Erythroblast (primary cell): ENCODE data around the gene TRMT10B.
A peak's percentile ranks its signal among the peaks of the same experiment; 100 is the strongest.

Source experiments
- DNase-seq, 2 experiments: peaks; one replicate each; lab custom pipeline; 2025; lab: John Stamatoyannopoulos, UW
- GATA1 ChIP-seq: IDR thresholded peaks from 2 replicates; pipeline ENCODE4 v1.6.1; 2011; ENCODE audit warnings: low read depth, mild to moderate bottlenecking, control low read depth, low read length, moderate library complexity
- POLR2A ChIP-seq: IDR thresholded peaks from 2 replicates; pipeline ENCODE4 v1.6.1; 2011; ENCODE audit warnings: mild to moderate bottlenecking, low read length

TRMT10B gene, protein sequence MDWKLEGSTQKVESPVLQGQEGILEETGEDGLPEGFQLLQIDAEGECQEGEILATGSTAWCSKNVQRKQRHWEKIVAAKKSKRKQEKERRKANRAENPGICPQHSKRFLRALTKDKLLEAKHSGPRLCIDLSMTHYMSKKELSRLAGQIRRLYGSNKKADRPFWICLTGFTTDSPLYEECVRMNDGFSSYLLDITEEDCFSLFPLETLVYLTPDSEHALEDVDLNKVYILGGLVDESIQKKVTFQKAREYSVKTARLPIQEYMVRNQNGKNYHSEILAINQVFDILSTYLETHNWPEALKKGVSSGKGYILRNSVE

DNA sequence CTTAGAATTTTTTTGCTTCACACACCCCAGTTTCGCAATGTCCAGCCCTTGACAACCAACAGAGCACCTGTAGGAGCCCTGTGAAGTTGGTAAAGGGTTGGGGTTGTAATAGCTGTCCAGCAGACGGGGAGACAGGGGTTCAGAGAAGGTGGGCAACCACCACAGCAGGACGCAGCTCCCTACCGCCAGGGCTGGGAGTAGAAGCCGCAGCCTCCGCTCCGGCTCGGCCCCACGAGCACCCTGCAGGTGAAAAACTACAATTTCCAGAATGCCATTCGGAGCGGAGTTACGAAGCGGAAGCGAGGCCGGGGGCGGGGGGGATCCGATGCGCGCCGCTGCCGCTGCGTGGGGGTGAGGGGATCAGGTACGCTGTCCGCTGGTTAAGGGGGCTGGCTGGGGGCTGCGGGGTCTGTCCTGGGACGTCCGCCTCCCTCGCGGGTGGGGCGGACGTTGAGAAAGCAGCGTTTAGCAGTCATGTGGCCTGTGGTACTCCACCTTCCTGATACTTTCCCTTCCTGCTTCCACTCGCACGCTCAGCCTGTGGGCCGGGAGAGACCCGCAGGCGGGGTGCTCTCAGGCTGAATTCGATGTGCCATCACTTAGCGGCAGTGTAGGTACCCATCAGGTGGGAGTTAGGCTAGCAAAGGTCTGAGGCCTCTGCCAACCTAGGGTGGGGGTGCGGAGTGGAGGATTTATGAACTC, at the start of gene TRMT10B:
Gene TRMT10B (plus strand): TSS at position 317 of the 702 bp plus-strand sequence. CDS start 8,127 bp downstream, outside the sequence.
- TF ChIP-seq POLR2A (peak; percentile 55), GATA1 (no peak)
- peak; percentile 77 to 79 for DNase-seq

DNA sequence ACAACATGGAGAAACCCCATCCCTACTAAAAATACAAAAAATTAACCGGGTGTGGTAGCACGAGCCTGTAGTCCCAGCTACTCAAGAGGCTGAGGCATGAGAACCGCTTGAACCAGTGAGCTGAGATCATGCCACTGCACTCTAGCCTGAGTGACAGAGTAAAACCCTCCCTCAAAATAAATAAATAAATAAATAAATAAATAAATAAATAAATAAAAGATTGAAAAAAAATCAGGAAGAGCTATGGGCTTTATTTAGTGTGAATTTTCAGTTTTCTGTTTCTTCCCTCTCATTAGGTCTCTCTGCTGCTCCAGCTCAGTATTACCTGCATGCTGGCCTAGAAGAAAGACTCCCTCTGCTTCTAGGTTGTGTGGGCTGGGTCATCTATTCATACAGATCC, 47.8 kb upstream of the TRMT10B start:
- TF ChIP-seq POLR2A = no peak
- TF ChIP-seq GATA1 = no peak
- DNase-seq = no peak

DNA sequence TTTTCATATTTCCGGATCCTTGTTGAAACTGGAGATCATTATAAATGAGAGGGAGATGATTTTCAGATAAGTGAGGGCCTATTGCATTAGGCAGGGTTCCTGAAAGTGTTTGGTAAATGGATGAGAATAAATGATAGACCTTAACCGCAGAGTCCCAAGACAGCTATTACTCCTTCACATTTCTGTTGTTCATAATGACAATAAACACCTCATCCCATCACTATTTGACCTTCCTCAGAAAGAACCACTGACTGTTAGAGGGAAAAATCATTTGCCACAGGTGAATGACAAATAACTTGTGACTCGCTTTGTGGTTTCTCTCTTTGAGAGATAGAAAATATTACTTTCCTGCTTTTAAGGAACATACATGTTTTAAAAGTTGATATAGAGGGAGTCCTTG, 47.3 kb upstream of the TRMT10B start:
- no peak for DNase-seq
- TF ChIP-seq GATA1 = no peak
- TF ChIP-seq POLR2A = no peak

DNA sequence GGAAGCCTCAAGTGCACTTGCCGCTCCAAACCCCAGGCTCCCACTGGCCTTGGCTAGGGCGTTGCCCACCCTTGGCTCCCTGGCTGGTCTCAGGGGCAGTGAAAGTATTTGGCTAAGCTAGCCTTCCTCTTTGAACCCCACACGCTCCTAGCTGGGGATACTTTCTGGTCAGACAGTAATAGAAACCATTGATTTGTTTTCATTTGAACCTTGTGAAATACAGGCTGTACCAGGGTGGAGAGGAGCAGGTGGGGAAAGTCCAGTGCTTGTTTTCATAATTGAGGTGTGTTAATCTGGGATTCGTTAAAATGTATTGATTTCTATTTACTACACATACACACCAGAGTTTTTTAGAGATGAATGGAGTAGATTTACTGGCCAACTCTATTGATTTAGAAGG, 45.9 kb upstream of the TRMT10B start:
- no peak for DNase-seq
- TF ChIP-seq GATA1 (no peak), POLR2A (no peak)

DNA sequence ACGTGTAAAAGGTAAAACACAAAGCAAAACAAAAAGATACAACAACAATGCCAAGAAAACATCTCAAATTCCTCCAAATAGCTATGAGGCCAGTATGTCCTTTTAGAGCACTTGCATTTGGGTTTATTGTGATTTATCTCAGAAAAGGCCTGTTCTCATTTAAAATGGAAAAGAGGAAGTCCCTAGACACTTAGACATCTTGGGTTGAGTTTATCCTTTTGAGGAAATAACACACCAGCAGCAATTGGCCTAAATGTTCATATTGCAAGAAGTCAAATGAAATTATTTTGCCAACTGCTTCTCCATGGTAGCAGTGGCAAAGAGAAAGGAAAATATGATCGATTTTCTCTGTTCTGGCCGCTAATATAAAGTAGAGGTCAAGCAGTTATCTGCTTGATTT, 43.6 kb upstream of the TRMT10B start:
- no peak for DNase-seq
- TF ChIP-seq POLR2A = no peak
- TF ChIP-seq GATA1 = no peak

DNA sequence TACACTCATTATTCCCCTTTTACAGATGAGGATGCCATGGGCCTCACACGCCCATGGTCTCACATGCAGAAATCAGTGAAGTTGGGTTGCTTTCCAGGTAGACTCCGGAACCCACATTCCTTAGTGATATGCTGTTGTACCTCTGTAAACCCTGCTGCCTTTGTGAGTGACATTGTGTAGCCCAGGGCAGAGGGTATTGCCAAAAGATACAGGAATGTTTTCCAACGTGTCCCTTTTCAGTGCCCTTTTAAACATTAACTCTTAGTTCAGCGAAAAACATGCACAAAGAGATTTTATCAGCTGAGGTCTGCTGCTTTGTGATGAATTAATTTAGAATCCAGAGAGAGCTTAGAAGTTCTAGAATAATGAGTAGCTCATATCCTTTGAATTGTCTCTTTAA, 38.3 kb upstream of the TRMT10B start:
- DNase-seq = no peak
- TF ChIP-seq POLR2A = no peak
- TF ChIP-seq GATA1 = no peak

DNA sequence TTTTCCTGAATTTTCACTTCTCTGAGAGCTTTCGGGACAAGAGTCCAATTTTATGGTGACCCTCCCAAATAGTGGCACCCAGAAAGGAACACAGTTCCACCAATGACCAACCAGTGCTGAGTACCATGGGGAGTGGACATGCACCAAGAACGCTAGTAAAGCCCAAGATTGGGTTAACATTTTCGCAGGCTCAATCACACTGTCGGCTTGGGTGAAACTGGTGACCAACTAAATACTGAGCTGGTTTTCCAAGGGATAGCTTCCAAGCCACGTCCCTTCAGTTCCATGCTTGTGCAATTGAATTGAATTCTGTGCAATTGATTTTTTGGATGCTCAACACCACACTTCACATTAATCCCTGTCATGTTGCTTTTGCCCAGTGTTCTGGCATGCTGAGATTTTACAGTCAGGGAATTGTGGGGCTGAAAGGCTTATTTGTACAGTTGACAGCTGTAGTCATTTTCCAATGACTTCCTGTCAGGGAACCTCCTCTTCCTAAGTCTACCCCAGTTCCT, 37.6 kb upstream of the TRMT10B start:
- DNase-seq = no peak
- TF ChIP-seq POLR2A (no peak), GATA1 (no peak)

DNA sequence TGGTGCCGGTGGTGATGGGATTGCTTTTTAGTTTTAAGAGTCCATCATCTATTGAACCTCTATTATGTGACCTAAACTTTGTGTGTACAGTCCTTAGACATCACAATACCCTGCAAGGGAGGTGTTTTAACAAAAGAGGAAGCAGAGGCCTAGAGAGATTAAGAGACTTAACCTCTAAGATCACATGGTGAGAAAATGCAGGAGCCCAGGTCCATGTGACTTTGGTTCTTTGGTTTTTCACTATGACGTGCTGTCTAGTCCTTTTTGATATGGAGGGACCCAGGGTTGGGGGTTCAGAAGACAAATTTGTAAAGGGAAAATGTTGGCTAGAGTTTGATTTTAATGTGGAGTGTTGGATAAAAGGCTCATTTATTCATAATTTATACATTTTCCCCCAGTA, 34.1 kb upstream of the TRMT10B start:
- DNase-seq = no peak
- TF ChIP-seq GATA1 (no peak), POLR2A (no peak)

DNA sequence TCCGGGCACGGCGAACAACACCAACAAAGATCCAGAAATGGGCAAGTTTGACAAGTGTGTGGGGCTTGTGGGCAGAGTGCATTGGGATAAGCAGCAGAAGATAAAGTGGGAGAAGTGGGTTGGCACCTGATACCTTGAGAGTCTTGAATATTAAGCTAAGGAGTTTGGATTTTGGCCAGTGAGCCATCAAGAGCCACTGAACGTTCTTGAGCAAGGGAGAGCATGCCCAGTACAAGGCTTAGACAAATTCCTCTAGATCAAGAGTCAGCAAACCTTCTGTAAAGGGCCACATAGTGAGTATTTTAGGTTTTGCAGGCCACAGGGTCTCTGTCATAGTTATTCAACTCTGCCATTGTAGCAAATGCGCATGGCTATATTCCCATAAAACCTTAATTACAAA, 26.6 kb upstream of the TRMT10B start:
- no peak for DNase-seq
- TF ChIP-seq POLR2A (no peak), GATA1 (no peak)

DNA sequence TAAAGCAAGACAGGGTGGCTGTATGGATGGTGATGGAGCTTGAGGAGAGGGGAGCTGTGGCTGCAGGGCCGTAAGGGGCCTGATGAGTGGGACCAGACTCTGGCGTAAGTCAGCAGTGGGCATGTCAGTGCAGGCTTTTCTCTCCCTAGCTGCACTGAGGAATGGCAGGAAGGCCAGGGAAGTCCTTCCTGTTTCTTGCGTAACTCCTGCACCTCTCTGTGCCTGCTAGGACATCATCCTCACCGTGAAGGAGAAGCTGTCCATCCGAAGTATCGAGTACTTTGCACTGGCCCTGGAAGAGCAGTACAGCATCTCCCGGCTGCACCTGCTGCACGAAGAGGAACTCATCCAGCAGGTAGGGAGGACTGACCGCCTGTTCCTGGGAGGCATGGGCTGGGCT, 24.1 kb upstream of the TRMT10B start:
- DNase-seq = no peak
- TF ChIP-seq POLR2A (no peak), GATA1 (no peak)

DNA sequence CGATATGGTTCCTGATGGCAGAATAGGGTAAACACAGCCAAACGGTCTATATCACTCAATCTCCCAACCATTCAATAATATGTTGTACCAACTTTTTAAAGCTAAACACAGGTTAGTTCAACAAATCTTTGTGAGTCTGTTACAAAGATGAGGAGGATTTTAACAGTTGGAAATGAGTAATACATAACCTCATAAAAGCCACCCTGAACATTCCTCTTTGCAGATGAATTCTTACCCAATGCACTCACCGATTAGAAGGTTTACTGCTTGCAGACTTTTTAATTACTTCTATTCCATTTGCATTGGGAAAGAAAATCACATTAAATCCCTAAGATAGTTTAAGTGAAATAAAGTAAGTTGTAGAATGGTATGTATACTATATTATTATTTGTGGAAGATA, 23.3 kb upstream of the TRMT10B start:
- no peak for DNase-seq
- no peak for TF ChIP-seq GATA1
- TF ChIP-seq POLR2A = no peak

DNA sequence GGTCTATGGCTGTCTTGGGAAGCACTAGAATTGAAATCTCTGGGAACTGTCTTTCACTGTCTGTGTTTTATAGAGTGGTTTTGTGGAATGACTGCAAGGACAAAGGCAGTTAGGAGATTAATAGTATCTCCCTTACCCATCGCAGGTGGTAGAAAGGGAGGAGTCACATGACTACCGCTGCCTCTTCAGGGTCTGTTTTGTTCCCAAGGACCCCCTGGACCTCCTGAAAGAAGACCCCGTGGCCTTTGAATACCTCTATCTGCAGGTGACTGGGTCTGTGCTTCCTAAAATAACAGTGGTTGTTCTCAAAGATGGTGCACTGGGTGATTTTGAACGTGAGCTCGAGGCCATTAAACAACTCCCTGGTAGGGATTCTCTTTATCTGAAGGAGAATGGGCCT, 22.8 kb upstream of the TRMT10B start:
- no peak for TF ChIP-seq POLR2A
- no peak for TF ChIP-seq GATA1
- no peak for DNase-seq

DNA sequence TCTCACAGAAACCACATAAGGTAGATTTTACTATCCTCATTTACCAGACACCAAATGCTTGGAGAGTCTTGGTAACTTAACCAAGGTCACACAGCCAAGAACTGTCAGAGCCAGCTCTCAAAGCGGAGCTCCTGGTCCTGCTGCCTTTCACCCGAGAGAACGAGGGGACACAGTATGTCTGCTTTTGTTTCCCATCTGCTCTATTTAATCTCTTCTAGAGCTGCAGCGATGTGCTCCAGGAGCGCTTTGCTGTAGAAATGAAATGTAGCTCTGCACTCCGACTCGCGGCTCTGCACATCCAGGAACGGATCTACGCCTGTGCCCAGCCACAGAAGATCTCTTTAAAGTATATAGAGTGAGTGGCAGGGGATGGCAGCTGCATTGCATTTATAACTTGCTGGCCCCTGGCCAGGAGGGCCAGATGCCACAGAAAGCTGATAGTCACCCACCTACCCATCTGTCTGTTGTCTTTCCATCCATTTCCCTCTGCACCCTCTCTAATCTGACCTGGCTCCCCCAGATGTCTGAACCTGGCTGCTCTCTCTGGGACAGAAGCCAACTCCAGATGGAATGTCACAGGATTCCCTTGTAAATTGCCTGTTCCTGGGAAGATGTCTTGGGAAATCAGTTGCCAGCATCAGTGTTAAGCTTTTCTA, 21.4 kb upstream of the TRMT10B start:
- DNase-seq = no peak
- no peak for TF ChIP-seq POLR2A
- no peak for TF ChIP-seq GATA1

DNA sequence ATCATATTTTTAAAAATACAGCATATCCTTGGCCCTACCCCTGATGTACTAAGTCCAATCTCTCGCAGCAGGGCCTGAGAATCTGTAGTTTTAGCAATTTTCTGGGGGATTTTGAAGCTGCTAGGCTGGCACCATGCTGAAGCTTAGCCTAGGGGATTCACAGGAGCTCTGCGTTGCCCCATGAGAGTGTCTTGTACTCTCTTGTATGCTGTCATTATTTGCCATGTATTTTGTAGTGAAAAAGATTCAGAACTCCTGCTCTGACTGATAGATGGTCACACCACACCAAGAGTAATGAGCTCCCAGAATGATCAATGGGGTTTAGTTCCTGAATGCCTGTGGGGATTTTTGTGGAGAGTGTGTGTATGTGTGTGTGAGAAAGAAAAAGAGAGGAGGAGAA, 20.7 kb upstream of the TRMT10B start:
- DNase-seq = no peak
- TF ChIP-seq GATA1 (no peak), POLR2A (no peak)

DNA sequence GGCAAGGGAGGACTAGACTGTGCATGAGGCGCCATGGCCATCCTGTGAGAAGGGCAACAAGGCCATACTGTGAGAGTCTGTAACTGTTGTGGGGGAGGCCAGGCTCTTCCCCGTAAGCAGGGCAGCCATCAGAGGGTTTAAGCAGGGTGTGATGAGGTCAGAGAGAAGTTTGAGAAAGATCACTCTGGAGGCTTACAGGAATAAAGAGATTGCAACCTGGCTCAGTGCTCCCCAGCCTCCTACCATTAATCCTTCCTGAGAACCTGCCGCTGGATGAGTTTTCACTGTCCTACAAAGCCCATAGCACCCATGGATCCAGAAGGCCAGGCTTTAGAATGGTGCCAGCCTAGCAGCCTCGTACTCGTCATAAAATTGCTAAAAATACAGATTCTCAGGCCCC, 14.4 kb upstream of the TRMT10B start:
- DNase-seq = no peak

More for the DNA sequence above, 14.4 kb upstream of the TRMT10B start:
- no peak for TF ChIP-seq GATA1
- TF ChIP-seq POLR2A = no peak
